Lower leg skin (tissue), 3 donors: ENCODE results near the gene ADGRV1.
"Not testable (repeated sequence)": the region's sequence is repeated elsewhere in the genome, so short reads cannot be mapped to it uniquely, and the experiment has no call there.

ENCODE experiments used
- CTCF ChIP-seq, 3 donors: fragments of 450-650 bp; IDR thresholded peaks; one replicate each; pipeline ENCODE4 v1.5.1; 2016; ENCODE audit warnings: antibody characterized with exemption in 3 of 3, mild to moderate bottlenecking in 3 of 3, moderate library complexity in 2 of 3
- POLR2A ChIP-seq, 2 donors: fragments of 450-650 bp; IDR thresholded peaks; one replicate each; pipeline ENCODE4 v1.6.1; 2016 to 2017; ENCODE audit warnings: antibody characterized with exemption in 2 of 2, mild to moderate bottlenecking in 1 of 2, moderate library complexity in 1 of 2

- TF ChIP-seq CTCF, POLR2A (IDR thresholded peaks at IDR 0.05): not testable (repeated sequence)
Measured at GRCh38 chr5:90847606-90848005, 289.0 kb downstream of the ADGRV1 start.
